Measurements from ENCODE around the gene SARS1.

DNA sequence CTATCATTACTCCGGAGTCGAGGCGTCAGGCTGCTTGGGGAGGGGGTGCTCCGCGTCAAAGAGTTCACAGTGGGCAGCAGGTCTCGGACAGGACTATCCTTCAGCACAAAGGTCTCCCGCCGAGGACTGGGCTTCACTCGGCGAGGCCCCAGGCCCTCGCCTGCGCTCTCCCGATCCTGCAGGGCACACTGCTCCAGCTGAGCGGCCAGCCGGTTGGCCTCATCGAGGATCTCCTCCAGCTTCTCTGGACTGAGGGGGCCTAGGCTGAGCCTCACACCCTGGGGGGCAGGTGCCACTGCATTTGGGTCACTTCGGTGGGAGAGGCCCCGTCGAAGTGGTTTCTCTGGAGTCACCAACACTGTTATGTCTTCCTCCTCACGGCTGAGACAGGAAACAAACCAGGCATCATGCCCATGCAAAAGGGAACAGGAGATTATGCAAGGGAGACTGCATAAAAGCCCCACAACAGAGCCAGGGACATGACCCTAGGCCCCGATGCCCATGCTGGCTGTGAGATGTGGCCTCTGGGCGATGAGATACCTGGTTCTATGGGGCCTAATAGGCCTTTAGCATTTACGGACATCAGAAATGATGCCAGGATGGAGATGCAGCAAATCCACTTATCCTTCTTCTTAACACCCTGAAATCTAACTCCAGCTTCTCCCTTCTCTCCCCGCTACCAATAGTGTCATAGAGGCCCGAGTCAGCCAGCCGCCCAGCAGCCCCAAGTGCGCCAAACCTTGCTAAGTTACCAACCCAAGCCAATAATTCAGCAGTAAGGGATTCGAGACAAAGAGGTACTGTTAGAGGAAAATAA lies 68.2 kb downstream of the SARS1 start:
- TF ChIP-seq CTCF (conservative IDR thresholded peaks at IDR 0.05; ENCODE audit: low read length) (no peak), EZH2phosphoT487 (IDR thresholded peaks at IDR 0.05; ENCODE audit: borderline replicate concordance) (no peak)

All from Loucy (cell line).